Embryonic facial prominence (tissue), 1 donor: ENCODE data around the gene TK1.

ENCODE experiments used
- DNase-seq: peaks from one replicate; pipeline ENCODE4 v3.0.0-alpha.2; 2016; ENCODE audit errors: extremely low spot score

The TK1 gene

DNA sequence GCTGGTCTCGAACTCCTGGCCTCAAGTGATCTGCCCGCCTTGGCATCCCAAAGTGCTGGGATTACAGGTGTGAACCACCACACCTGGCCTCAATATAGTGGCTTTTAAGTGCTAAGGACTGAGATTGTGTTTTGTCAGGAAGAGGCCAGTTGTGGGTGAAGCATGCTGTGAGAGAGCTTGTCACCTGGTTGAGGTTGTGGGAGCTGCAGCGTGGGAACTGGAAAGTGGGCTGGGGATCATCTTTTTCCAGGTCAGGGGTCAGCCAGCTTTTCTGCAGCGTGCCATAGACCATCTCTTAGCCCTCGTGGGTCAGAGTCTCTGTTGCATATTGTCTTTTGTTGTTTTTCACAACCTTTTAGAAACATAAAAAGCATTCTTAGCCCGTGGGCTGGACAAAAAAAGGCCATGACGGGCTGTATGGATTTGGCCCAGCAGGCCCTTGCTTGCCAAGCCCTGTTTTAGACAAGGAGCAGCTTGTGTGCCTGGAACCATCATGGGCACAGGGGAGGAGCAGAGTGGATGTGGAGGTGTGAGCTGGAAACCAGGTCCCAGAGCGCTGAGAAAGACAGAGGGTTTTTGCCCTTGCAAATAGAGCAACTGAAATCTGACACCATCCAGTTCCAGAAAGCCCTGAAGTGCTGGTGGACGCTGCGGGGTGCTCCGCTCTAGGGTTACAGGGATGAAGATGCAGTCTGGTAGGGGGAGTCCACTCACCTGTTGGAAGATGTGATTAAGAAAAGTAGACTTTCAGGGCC is 32.7 kb upstream of the TK1 start:
- no peak for DNase-seq

DNA sequence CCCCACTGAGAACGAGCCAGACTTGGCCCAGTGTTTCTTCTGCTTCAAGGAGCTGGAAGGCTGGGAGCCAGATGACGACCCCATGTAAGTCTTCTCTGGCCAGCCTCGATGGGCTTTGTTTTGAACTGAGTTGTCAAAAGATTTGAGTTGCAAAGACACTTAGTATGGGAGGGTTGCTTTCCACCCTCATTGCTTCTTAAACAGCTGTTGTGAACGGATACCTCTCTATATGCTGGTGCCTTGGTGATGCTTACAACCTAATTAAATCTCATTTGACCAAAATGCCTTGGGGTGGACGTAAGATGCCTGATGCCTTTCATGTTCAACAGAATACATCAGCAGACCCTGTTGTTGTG is 27.8 kb upstream of the TK1 start:
- no peak for DNase-seq

DNA sequence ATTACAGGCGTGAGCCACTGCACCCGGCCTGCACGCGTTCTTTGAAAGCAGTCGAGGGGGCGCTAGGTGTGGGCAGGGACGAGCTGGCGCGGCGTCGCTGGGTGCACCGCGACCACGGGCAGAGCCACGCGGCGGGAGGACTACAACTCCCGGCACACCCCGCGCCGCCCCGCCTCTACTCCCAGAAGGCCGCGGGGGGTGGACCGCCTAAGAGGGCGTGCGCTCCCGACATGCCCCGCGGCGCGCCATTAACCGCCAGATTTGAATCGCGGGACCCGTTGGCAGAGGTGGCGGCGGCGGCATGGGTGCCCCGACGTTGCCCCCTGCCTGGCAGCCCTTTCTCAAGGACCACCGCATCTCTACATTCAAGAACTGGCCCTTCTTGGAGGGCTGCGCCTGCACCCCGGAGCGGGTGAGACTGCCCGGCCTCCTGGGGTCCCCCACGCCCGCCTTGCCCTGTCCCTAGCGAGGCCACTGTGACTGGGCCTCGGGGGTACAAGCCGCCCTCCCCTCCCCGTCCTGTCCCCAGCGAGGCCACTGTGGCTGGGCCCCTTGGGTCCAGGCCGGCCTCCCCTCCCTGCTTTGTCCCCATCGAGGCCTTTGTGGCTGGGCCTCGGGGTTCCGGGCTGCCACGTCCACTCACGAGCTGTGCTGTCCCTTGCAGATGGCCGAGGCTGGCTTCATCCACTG is 27.3 kb upstream of the TK1 start, which contains the start of gene BIRC5:
Gene BIRC5, plus strand, starts transcription at position 238 of the 690 bp plus-strand sequence. Its CDS starts 64 bp downstream, at position 302.
- DNase-seq, result peak; percentile 81

DNA sequence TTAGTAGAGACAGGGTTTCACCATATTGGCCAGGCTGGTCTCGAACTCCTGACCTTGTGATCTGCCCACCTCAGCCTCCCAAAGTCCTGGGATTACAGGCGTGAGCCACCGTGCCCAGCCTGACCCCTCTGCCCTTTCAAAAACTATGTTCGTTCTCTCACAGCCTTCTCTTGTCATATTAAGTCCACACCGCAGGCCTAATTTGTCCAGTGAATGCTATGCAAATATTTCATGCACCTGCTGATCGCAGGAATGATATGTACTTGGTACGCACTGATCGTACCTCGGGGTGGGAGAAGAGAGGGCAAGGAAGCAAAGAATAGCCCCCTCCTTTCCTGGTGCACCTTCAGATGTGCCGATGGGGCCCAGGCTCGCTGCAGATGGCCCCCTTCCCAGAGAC is 24.2 kb upstream of the TK1 start:
- DNase-seq, result no peak

DNA sequence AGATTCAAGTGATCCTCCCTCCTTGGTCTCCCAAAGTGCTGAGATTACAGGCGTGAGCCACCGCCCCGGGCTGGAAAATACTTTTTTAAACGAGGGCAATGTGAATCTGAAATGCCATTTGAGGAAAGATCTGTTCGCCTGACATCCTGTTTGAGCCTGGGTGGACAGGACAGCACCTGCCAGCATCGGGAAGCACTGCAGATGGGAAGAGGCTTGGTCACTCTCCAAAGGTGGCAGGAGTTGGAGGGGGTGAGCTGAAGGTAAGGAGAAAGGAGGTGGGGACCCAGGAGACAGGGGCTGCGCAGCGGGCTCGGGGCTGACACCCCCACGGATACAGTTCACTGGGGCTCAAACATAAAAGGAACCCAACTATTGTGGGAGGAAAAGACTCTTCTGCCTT is 23.3 kb upstream of the TK1 start:
- no peak for DNase-seq

DNA sequence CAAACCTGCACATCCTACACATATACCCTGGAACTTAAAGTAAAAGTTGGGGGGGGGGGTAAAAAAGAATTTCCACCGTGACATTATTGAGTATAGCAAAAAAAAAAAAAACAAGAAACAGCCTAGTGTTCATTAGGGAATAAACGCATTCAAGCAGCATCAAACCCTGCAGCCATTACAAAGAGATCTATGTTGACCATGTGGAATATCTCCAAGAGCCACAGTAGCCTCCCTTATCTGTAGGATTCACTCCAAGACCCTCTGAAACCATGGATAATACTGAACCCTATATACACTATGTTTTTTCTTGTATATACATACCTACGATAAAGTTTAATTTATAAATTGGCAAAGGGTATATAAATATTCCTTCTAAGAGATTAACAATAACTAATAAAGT is 21.6 kb upstream of the TK1 start:
- DNase-seq, result no peak

DNA sequence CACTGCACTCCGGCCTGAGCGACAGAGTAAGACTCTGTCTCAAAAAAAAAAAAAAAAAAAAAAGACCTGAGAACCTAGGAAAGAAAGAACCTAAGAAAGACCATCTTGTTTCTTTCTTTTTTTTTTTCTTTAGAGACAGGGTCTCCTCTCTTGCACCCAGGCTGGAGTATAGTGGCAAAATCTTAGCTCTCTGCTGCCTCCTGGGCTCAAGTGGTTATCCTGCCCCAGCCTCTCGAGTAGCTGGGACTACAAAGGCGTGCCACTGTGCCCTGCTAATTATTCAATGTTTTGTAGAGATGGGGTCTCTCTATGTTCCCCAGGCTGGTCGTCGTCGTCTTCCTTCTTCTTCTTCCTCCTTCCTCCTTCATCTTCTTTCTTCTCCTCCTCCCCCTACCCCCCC is 19.4 kb upstream of the TK1 start:
- no peak for DNase-seq

DNA sequence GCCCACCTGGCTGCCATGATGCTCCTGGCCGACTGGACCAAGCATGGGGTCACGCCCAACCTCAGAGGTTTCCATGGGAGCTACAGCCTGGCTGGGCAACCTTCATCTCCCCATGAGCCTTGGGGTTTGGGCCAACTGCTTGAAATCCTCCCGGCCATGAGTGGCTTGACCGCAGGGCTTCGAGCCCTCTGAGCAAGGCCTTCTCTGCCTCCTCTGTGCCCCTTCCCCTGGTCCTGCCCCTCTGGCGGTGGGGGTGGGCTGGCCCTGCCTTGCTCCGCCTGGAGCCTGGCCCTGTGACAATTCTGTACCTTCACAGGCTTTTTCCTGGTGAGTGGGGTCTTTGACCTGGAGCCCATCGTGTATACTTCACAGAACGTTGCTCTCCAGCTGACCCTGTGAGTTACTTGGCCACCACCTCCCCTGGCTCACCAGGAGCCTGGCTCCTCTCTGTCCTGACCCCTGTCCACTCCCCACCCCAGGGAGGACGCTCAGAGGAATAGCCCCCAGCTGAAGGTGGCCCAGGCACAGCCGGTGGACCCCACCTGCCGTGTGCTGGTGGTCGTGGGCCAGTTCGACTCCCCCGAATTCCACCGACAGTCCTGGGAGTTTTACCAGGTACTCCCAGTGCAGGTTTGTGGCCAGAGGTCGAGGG is 18.4 kb upstream of the TK1 start:
- no peak for DNase-seq

DNA sequence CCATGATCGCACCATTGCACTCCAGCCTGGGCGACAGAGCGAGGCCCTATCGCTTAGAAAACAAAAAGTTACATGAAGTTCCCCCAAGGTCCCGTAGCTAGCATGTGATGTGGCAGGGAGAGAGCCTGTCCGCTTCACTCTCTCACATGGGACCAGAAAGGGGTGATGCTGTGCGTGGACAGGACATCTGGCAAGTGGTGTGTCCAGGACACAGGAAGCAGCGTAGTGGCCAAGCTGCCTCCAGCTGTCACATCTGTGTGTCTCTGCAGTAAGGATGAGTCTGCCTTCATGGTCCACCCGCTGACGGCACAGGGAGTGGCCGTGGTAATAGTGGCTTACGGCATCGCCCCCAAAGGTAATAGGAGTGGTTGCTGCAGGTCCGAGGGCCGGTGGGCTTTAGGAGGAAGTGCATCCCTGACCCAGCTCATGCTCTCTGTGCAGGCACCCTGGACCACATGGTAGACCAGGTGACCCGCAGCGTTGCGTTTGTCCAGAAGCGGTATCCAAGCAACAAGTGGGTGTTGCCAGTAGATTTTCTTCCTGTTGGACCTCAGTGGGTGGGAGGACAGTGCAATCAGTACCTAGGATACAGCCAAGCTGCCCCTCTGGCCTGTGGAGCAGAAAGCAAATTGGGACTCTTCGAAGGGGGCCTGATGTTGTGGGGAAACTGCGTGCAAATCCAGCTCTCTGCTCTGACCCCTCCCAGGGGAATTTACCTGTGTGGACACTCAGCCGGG is 17.7 kb upstream of the TK1 start:
- DNase-seq, result no peak

DNA sequence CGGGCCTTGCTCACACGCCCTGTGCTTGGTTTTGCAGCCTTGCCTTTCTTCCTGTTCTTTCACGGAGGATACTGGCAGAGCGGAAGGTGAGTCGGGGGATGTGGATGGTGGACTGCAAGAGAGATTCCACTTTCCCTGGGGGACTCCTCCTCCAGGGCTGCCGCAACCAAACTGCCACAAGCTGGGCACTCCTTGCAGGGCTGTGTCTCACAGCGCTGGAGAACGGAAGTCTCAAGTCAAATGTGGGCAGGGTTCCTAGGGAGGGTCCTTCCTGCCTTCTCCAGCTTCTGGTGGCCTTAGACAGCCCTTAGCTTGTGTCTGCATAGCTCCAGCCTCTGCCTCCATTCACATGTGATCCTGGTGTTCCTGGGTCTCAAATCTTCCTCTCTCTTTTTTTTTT is 15.8 kb upstream of the TK1 start:
- no peak for DNase-seq

DNA sequence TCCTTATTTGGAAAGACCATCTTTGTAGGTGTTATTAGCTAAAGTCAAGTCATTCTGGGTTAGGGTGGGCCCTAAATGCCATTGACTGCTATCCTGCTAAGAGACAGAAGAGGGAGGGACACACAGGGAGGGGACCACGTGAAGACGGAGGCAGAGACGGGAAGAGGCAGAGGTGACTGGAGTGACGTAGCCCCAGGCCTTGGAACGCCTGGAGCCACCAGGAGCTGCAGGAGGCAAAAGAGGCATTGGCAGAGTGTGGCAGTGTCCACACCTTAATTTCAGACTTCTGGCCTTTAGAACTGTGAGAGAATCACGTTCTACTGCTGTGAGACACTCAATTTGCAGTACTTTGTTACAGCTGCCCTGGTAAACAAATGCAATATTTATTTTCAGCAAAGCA is 13.6 kb upstream of the TK1 start:
- no peak for DNase-seq

DNA sequence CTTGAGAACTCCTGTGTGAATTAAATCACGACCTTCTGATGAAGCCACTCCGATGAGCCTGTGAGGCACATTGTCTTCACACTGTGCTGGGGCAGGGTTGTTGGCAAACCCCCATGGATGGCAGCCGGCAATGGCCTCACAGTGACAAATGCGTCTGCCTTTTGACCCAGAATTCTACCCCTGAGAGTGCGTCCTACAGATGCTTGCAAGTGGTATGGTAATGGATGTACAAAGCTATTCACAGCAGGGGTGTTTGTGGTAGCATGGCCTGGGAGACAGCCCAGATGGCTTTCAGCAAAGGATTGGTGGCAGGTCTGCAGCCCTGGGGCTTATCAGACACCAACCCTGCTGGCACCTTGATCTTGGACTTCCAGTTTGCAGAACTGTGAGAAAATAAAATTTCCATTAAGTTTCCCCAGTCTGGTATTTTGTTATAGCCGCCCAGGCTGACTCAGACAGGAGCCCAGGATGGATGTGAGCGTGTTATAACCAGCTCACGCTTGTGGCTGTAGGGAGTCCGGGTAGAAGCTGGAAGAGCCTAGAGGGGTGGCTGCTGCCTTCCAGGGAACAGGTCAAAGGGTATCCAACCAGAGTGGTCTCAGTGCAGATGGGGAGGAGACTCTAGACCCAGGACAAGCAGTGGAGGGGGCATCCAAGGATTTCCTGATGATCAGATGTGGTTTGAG is 10.4 kb upstream of the TK1 start:
- DNase-seq, result no peak

DNA sequence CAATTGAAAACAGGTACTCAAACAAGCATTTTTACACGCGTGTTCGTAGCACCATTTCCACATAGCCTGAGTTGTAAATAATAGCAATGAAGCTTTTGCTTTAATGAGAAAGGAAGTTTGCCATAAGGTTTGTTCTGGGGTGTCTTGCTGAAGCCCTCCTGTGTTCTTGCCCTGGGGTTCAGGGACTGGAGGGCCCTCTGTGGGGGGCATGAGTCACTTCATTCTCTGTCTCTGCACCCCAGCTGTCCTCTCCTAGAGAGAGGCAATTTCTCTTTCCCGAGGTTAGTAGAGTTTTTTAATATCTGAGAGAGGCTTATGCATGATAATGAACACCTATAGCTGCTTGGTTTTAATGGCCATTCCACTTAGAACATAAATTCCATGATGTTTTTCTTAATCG is 9.9 kb upstream of the TK1 start:
- no peak for DNase-seq

DNA sequence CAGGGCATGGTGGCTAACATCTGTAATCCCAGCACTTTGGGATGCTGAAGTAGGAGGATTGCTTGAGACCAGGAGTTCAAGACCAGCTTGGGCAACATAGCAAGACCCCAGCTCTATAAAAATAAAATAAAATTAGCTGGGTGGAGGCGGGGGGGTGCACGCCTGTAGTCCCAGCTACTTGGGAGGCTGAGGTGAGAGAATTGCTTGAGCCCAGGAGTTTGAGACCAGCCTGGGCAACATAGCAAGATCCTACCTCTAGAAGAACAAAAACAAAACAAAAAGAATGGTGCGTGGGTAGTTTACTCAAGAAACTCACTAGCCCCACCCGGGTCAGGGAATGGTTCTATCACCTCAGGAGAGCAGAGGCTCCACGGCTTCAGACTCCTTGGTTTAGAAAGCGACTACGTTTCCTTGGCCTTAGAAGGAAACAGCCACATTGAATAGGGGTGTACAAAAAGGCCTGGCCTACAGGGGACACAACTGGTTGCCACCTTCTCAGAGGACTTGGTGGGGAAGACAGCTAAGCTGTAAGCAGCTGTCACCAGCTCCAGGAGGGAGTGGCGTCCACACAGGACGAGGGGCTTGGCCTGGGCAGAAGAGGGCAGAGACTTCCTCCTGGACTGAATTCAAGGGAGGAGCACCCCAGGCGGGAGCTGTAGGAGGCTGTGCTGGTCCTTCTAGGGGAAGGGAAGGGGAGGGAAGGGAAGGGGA is 716 bp downstream of the TK1 start:
- DNase-seq, result no peak

DNA sequence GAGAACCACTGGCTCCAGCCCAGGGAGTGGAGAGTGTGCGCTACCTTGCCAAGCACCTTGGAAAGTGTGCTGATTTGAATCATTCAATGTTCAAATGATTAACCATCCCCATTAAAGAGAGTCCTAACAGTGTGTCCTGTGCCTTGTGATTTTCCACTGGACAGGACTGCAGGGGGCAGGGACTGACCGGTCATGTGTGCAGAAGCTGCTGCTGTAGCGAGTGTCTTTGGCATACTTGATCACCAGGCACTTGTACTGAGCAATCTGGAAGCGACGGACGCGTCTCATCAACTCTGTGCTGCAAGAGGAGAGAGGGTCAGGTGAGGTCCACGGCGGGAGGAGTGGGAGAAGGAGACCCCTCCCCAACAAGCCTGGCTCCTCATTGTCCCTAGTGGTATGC is 2.0 kb downstream of the TK1 start:
- no peak for DNase-seq

DNA sequence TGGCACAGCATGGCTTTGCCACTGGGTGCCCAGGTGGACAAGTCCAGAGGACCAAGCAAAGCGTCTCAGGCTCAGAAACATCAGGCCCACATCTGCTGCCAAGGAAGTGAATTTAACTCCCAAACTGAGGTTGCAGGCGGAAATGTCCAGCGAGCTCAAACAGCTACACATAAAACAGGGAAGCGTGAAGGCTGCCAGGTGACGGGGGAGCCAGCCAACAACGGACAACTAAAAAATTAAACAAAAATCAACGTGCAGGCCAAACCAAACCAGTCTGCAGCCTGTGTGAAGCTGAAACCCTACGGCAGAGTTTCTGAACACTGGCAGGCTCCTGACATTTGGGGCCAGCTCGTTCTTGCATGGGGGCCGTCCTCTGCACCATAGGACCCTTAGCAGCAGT is 2.5 kb downstream of the TK1 start:
- DNase-seq, result no peak

DNA sequence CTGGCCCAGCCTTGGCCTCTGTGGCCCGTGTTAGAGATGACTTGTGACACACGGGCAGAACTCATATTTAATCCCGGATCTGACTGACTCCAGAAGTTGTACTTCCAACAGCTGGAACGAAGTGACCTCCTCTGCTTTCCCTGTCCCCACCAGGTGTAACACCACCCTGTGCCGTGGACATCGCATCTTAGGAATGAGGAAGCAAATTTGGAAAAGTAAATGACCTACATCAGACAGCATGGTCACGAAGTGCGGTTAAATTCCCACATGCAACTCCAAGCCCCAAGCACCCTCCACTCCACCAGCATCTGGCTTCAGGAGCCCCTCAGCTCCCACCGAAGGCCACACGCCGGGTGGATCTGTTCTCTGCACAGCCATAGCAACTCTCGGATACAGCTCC is 2.9 kb downstream of the TK1 start:
- no peak for DNase-seq

DNA sequence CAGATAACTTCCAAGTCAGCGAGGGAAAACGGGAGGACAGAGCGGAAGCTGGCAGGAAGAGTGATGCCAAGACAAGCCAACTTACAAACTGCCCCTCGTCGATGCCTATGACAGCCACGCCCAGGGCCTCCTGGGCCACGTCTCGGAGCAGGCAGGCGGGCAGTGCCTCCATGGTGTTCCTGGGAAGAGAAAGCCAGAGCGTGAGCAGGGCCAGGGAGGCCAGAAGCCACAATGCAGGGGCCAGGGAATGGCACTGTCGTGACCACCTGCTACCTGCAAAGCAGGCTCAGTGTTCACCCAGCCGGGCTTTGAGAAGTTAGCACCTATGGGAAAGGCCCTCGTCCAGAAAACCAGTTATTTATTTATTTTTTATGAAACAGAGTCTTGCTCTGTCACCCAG is 4.3 kb downstream of the TK1 start:
- DNase-seq, result no peak

DNA sequence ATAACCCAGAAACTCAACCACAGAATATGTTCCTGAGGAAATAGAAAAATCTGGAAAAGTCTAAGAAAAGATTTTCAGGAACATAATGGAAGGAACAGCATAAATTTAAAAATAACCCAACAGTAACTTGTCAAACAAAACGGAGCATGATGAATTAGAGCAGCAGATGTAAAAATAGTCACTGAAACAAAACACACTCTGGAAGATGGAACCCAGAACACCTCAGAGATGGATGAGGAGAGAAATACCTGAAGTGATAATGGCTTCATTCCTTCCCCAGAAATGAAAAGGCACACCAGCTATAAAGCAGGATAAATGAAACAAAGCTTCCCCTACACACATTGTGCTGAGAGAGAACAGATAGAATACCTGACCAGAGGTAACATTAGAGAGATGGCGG is 6.3 kb downstream of the TK1 start:
- DNase-seq, result no peak

DNA sequence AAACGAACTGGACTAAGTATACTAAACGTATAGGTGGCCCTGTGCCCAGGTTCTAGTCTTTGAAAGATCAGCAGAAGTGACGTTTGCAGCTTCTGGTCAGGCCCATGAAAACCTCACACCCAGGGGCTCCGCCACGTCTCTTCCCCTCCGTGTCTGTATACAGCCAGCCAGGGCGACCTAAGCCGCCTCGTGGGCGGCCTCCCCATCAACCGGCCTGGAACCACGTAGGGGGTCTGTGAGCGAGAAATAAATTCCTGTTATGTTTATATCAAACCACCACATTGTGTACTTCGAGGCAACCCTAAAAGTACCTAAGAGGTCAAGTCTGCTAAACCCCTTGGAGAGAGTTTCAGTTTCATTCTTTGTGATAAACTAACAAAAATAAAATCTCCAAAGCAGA is 6.8 kb downstream of the TK1 start:
- DNase-seq, result no peak

DNA sequence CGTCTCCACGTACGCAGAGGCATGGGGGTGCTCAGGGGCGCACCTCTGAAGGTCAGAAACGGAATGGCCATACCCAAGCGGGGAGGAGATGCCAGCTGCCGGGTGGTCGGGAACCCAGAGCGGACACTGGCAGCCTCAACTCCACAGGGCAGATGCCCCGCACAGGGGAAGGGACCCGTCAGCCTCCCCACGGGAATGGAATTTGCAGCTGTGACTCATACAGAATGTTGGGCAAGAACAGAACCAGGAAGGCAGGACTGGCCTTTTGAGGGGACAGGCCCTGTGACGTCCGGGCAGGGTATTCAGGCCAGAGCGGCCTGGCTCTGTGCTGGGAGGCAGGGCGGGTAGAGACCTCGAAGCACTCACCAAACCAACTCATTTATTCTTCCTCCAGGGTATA is 7.5 kb downstream of the TK1 start:
- no peak for DNase-seq
